ENCODE results near the gene LGR6. TPM values are rescaled to one million over a fixed set of nuclear protein-coding genes. Genes with fewer than 3 reads are reported as not detected.

Gene LGR6
- total RNA-seq, 1 donor from 2014 or later: 26.0 TPM

GRCh38 chr1:202279806-202280205, 86.2 kb downstream of the LGR6 start:
- TF ChIP-seq CTCF (IDR thresholded peaks at IDR 0.05): no peak
- H3K27ac ChIP-seq: peak overlapping the region; percentile 72 to 79

GRCh38 chr1:202280595-202280994, 87.0 kb downstream of the LGR6 start:
- peak overlapping the region; percentile 72 to 79 for H3K27ac ChIP-seq
- no peak for TF ChIP-seq CTCF (IDR thresholded peaks at IDR 0.05)
- intact Hi-C loops (cut with DNase I): no loop called here
- no peaks in the 10 kb centered on the region for H3K9me3 ChIP-seq
- H3K4me1 ChIP-seq: peaks cover 17 to 42% of the 10 kb centered on the region in 2 donors
- no peaks in the 10 kb centered on the region for H3K27me3 ChIP-seq
- H3K36me3 ChIP-seq: peaks cover 6 to 8% of the 10 kb centered on the region in 2 donors
- DNase-seq (ENCODE audit: low spot score in 2 of 2): peak in 1 of 2 donors; percentile 22
- H3K4me3 ChIP-seq: no peak overlapping the region

More at GRCh38 chr1:202279806-202280205, 86.2 kb downstream of the LGR6 start:
- Histone ChIP-seq H3K4me3 (no peak overlapping the region), H3K36me3 (peaks cover 6 to 8% of the 10 kb centered on the region in 2 donors), H3K4me1 (peaks cover 17 to 42% of the 10 kb centered on the region in 2 donors), H3K9me3 (no peaks in the 10 kb centered on the region), H3K27me3 (no peaks in the 10 kb centered on the region)
- intact Hi-C loops (cut with DNase I): no loop called here
- DNase-seq (ENCODE audit: low spot score in 2 of 2): no peak

GRCh38 chr1:202281316-202282024, 87.9 kb downstream of the LGR6 start:
- Histone ChIP-seq H3K4me1 (peaks cover 22 to 48% of the 10 kb centered on the region in 2 donors), H3K27ac (peak overlapping the region; percentile 72 to 79), H3K27me3 (no peaks in the 10 kb centered on the region), H3K4me3 (no peak overlapping the region), H3K36me3 (peaks cover 6 to 8% of the 10 kb centered on the region in 2 donors), H3K9me3 (no peaks in the 10 kb centered on the region)
- TF ChIP-seq CTCF (IDR thresholded peaks at IDR 0.05): no peak
- intact Hi-C loops (cut with DNase I): no loop called here
- DNase-seq (ENCODE audit: low spot score in 2 of 2): peak in 1 of 2 donors; percentile 68

- DNase-seq (ENCODE audit: low spot score in 2 of 2): peak in 1 of 2 donors; percentile 50
- H3K4me3 ChIP-seq: no peak overlapping the region
- no peaks in the 10 kb centered on the region for H3K27me3 ChIP-seq
- peaks cover 2 to 8% of the 10 kb centered on the region in 2 donors for H3K36me3 ChIP-seq
- no peak for TF ChIP-seq CTCF (IDR thresholded peaks at IDR 0.05)
- H3K27ac ChIP-seq: peak overlapping the region; percentile 72 to 79
- no peaks in the 10 kb centered on the region for H3K9me3 ChIP-seq
- peaks cover 22 to 49% of the 10 kb centered on the region in 2 donors for H3K4me1 ChIP-seq
- intact Hi-C loops (cut with DNase I): no loop called here
Observed at GRCh38 chr1:202282025-202282371, 88.4 kb downstream of the LGR6 start.

- H3K27ac ChIP-seq: peak overlapping the region; percentile 72 to 79
- DNase-seq (ENCODE audit: low spot score in 2 of 2): peak in 1 of 2 donors; percentile 60
- no peaks in the 10 kb centered on the region for H3K9me3 ChIP-seq
- H3K4me1 ChIP-seq: peaks cover 22 to 49% of the 10 kb centered on the region in 2 donors
- intact Hi-C loops (cut with DNase I): no loop called here
- no peaks in the 10 kb centered on the region for H3K27me3 ChIP-seq
- no peak overlapping the region for H3K4me3 ChIP-seq
- TF ChIP-seq CTCF (IDR thresholded peaks at IDR 0.05): no peak
- H3K36me3 ChIP-seq: peaks cover 0 to 8% of the 10 kb centered on the region in 2 donors
Observed at GRCh38 chr1:202282596-202283283, 89.1 kb downstream of the LGR6 start.
